EL (cell line): ENCODE measurements around the gene CDH6.

Experiments
- DNase-seq: peaks from one replicate; pipeline ENCODE4 v3.0.0-alpha.2; 2016

Gene CDH6

DNA sequence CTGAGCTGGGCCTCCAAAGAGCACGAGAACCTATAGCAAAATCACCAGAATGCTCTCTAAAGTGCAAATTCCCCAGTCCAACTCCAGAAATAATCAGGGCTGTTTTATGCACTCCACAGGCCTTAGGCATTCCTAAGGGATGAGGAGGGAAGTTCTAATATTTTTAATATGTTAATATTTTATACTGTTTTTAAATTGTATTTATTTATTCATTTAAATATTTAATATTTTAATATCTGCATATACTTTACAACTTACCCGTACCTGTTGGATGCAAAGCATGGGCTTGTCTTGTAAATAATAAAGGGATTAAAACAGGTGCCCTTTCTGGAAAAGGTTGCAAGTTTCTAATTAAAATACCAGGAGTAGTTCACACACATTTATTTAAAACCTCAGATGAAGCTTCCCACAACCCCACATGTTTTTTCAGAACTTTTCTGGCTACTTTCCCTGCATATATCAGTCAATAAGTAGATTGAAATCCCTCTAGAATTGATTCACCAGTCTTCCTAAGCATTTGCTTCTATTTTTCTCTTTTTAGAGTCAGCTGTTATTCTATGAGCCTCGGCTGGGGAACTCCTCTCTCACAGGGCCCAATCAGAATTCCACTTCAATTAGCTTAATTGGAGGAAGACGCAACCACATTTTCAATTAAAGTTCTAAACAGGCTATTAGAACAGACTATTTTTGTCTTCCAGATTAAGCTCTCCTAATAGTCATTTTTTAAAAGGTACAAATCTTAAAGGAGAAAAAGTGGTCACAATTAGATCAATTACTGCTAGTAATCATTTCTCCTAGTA lies 140.8 kb downstream of the CDH6 start:
- no peak for DNase-seq

DNA sequence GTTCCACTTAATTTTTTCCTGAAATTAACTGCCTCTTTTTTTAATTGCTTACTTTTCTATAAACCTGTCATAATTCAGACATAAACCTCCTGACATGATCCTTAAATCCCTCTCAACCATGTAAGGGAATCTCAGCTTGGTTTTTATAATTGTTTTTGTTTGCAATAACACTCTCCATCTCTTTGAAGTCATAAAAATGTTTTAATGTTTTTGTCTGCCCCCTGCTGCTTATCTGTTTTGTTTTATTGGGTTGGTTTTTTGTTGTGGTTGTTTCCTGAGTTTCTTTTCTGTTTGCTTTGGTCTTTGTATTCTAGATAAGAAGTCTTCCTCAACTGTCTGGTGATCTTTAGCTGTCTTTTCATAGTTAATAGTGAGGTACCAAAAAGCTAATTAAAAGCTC lies 142.0 kb downstream of the CDH6 start:
- DNase-seq = no peak

DNA sequence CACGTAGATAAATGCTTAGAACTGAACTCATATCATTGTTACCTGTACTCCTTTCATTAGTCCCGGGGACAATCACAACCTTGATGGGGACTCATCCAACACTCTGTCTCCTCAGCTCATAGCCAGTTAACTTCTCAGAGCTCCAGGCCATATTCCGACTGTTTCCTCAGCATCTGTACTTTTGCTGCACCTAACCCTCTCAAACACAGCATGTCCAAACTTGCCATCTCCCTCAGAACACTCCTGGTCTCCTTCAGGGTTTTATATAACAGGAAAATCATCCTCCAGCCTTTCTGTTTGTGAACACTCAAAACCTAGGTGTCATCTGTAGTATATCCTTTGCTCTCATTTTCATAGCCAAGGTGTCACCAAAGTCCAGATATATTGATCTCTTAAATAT lies 150.5 kb downstream of the CDH6 start:
- no peak for DNase-seq

DNA sequence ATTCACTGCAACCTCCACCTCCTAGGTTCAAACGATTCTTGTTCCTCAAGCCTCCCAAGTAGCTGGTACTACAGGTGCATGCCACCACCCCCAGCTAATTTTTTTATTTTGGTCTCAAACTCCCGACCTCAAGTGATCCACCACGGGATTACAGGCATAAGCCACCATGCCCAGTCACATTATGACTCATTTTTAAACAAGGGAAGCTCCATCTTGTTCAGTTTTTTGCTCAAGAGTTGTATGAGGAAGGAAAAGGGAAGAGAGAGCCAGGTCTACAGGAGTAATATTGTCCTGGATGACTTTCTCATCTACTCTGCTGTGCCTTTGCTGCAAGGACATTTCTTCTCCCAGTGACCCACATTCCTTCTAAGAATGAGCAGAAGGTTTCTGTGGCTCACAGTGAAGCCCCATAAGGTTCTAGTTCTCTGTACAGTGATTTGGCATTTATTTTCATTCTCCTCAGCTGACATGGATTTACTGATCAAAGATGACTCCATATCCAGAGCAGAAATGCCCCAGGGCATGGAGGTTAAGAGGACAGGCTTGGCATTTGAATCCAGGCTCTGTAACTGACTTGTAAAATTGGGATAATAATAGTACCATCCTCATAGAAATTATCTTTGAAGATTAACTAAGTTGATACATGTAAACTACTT lies 153.5 kb downstream of the CDH6 start:
- DNase-seq = peak; percentile 58

DNA sequence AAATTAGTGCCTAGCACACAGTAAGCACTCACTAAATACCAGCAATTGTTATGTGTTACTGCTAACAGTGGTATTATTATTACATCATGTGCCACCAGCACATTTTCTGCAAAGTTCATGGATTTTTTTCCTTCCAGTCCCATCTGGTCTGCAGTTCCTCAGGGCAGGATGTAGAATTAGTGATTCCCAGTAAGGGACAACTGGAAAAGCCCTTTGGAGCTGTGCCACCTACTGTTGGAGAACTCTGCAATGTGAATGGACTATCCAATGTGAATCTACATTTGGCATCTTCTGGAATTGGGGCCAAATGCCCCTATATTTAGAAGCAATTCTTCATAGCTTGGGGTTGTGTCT lies 154.0 kb downstream of the CDH6 start:
- peak; percentile 41 for DNase-seq

DNA sequence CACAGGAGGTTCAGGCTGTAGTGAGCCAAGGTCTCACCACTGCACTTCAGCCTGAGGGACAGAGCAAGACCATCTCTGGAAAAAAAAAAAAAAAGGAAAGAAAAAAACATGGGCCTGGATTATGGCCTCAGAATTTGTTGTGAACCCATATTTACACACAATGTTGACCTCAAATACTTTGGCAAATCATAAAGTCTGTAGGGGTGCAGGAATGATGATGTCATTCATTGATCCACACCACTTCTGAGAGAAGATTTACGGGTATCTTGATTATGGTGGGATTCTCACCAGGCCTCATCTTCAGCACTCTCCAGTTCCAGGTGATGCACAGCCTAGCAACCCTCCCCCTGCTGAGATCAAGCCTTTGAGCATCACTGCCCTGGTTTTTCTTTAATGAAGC lies 156.9 kb downstream of the CDH6 start:
- DNase-seq = no peak

DNA sequence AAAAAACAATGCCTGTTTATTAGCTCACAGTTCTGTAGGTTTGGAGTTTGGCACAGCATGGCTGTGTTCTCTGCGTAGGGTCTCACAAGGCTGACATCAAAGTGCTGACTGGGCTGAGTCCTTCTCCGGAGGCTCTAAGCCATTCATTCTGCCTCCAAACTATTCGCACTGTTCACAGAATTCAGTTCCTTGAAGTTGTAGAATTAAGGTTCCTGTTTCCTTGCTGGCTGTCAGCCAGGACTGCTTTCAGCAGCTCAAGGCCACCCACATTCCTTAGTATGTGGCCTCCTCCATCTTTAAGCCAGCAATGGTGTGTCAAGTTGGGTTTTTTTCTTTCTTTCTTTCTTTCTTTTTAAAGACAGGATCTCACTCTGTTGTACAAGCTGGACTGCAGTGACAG lies 161.9 kb downstream of the CDH6 start:
- no peak for DNase-seq

DNA sequence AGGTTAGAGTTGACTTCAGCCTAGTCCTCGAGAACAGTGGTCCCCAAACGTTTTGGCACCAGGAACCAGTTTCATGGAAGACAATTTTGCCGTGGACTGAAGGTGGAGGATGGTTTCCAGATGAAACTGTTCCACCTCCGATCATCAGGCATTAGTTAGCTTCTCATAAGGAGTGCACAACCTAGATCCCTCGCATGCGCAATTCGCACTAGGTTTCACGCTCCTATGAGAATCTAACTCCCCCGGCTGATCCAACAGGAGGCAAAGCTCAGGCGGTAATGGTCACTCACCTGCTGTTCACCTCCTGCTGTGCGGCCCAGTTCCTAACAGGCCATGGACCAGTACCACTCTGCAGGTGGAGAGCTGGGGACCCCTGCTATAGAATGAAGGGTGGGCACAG lies 163.6 kb downstream of the CDH6 start:
- no peak for DNase-seq

DNA sequence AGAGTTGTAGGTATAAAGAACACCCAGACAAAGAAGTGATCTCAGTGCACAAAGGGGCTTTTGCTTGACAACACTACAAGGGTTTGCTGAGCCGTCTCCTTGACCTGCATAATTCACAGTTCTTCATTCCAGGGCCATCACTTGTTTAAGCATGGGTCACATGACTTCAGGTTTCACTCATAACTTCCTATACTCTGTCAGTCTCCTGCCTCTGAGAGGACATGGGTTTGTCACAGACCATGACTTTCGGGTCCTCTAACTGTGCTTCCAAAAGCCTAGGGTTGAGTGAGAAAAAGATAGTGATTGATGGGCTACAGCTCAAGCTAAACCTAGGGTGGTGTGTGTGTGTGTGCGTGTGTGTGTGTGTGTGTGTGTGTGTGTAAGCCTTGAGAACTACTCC lies 166.4 kb downstream of the CDH6 start:
- no peak for DNase-seq

DNA sequence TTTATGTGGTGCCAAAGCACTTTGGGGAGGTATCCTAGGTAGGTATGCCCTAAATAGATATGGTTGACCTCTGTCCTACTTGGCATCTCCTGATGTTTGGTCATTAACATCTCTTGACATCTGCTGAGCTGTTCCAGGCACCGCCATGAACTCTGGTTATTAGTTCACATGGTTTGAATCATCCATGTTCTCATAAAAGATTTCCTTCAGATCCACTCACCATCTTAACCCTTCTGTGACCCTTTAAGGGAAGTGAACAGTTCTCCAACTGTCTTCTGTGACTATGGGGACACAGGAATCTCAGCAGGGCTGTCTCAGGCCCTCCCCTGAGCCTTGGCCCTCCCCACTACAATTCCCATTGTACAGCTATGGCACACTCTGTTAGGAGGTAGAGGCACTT lies 167.7 kb downstream of the CDH6 start:
- DNase-seq = peak; percentile 81

DNA sequence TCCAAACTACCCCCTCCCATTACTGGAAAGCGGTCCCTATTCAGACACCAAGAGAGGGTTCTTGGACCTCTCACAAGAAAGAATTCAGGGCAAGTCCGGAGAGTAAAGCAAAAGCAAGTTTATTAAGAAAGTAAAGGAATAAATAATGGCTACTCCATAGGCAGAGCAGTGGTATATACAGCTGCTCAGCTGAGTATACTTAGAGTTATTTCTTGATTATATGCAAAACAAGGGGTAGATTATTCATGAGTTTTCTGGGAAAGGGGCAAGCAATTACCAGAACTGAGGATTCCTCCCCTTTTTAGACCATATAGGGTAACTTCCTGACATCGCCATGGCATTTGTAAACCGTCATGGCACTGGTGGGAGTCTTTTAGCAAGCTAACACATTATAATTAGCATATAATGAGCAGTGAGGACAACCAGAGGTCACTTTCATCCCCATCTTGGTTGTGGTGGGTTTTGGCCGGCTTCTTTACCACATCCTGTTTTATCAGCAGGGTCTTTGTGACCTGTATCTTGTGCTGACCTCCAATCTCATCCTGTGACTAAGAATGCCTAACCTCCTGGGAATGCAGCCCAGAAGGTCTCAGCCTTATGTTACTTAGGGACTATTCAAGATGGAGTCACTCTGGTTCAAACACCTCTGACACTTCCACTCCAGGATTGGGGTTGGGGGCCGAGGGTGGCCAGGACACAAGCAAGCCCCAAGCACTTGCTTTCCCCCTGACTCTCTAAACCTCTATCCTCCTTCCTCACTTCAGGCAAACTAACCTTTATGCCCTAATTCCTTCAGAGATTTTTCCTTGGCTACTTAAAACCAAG lies 168.4 kb downstream of the CDH6 start:
- DNase-seq = peak; percentile 71

DNA sequence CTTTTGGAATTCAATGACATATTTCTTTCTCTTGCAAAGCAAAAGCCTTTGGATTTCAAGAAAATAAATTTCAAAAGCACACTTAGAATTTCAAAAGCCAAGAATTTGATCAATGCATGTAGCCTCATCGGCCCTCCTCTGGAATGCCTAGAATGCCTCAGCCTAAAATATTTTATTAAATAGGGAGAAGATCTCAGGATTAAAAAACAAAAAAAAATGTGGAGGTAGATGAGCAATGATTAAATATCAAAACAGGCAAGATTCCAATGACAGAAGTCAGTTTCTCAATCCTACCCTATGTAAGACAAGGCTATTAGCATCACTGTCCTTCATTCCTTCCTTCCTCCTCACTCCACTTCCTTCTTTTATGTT lies 169.0 kb downstream of the CDH6 start:
- peak; percentile 73 for DNase-seq

DNA sequence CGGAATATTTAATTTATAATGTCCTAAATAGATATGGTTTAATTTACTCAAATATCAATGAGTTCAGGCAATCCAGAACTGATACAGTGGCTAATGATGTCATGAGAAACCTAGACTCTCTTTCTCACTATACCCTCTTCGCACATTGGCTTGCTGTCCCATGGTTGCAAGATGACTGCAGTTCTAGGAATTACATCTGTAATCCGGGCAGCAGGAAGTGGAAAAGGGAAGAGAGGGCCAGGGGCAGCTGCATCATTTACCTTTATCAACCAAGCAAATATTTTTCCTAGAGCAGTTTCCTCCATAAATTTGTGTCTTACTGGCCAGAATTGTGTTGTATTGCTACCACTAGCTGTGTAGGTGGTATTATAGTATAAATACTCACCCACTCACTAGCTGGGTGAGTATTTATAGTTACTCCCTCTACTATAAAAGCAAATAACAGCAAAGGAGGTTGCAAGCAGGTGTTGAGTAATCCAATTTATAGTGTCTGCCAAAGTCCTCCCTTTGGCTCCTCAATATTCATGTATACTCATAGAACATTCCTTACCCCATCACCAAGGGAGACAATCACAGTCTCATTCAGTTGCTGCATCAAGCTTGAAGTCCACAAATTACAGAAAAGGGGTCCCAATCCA lies 169.6 kb downstream of the CDH6 start:
- peak; percentile 75 for DNase-seq

DNA sequence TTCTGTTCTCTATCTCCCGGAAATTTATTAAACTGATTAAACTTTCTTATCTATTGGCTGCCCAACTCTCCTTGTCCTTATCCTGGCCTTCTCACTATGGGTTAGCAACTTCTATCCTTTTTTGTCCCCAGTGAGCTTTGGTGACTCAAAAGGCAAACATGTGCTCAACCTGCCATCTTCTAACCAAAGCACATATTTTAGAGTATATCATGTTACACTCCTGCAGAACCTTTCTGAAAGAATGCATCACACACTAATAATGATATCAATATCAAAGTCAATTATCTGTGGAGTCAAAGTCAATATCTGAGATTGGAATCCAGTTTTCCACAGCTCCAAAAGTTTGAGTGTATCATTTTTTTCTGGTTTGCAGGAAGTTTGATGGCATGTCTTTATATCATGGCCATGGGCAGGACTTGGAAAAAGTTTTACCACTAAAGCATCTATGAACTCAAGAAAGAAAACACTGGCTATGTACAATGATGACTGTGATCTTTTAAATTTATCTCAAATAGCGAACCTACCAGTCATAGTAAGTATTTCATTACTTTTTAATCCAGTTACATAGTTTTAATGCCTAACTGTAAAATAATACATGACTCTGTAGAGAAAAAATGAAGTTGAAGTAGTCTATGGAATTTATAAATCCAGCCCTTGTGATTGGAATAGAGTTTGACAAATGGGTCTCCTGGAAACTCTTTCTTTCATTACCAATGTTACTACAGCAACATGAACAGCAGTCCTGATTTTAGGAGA lies 171.6 kb downstream of the CDH6 start:
- DNase-seq = peak; percentile 84

DNA sequence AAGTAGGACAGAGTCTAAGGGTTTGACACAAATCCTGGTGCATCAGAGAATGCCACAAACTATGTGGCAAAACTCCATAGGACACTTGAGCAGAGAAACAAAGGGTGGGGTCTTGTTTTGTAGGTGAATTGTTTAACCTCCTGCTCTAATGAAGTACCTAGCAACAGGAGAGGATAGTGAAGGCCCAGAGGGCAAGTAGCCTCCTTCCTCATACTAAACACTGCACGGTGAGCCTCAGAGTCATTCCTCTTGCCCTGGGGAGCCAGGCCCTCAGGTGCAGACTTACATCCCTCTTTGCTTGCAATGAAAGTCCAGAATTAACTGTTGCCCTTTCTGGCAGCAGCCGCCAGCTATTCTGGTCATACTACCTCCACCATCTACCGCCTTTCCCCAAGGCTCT lies 172.3 kb downstream of the CDH6 start:
- no peak for DNase-seq

DNA sequence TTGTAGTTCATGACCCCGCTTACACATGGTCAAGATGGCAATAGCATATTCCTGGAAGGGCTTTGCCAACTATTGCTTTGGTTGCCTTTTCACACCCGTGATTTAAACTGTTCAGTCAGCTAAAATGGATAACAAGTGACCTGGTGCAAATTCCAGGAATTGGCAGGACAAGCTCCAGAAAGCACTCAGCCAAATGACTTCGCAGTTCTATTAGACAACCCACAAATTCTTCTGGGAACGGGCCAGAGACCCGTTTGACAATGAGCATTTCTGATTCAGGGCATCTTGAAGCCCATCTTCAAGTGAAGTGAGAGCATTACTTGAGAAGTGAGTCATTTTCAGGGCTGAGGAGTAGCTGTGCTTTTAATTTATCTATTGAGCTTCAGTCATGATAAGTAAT lies 173.5 kb downstream of the CDH6 start:
- DNase-seq = peak; percentile 74

DNA sequence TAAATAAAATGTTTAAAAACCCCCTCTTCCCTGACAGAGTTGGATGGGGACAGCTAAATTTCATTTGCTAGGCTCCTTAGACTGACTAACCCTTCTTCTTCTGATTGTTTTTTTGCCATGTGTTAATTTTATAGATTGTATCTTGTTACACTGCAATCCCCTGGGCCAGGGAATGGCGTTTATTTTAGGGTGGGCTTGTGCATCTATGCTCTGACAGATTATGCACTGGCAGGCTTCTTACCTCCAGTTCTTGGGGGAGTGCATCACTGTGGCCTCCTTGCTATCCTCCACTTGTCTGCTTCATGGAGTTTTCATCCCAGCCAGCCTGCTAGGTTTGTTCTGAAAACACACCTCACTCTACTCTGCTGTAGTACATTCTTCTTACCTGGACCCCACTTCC lies 178.6 kb downstream of the CDH6 start:
- no peak for DNase-seq

DNA sequence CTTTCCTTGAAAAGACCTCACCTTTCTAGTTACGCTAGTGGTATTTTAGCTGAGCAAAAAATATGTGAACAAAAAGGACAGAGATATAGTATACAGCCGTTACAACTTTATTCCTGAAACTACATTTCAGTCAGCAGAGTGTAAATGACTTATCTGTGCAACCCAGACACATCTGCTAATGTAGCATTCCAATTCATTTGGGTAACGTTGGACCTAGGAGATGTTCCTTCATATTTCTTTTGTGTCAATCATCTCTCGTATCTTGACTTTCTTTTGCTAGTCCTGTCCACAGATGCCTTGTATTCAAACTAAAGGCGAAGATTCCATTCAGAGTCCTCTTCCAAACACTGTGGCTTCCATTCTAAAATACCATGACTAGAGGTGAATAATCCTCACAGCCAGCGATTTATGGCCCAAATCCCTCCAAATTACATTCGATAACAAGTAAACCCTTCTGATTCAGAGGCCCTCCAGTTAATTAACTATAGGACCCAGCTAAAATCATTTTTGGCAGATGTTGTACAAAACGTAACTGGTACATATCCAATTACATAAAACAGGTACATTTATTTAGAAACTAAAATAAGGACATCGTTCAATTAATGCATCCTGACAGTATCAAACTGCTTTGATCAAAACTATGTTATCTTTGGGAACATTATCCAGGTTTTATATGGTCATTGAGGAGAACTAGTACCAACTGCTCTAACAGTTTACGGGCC lies 182.7 kb downstream of the CDH6 start:
- no peak for DNase-seq

DNA sequence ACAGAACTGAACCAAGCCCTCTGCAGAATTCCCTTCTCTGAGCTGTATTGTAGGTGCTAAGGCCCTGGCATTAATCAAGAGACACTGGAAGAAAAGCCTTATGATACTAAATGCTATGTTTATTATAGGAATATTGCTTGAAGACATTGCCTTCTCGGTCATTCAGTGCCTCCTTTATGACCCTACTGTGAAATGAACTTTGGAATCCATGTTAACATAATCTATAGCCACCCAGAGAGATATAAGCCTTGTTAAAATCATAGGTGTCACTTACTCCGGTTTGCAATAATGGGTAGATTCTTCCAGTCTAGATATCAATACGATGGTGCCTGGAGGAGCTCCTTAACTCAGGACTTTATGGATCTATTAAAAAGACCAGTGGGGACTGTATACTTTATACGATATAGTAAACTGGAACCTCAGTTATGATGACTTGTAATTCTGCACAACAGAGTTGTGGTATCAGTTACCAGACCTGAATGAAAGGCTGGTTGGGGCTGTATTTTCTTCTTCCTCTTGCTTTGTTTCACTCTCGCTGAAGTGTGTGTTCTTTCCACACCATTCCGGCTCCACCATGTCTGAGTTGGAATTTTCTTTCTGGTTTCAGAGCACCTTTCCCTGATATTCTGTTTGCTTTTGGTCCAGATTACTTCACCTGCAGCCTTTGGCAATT lies 183.9 kb downstream of the CDH6 start:
- DNase-seq = no peak

DNA sequence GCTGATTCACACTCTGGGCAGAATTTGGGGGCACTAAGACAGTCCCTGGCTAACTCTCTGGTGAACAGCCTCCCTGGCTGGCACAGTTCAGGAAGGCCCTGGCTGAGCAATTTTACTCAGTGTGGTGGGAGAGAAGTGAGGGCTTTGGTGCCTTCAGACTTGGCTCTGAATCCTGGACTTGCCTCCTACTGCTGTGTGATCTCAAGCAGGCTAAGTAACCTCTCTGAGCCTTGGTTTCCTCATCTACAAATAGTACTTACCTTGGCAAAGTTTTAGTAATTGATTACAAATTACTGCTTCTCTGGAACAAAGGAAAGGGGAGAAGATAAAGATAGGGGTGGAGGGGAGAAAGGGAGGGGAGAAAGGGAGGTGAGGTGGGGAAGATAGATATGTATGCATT lies 184.7 kb downstream of the CDH6 start:
- no peak for DNase-seq
